ENCODE data around the gene TMEM248. TPM values are rescaled to one million over a fixed set of nuclear protein-coding genes. Genes with fewer than 3 reads are reported as not detected.
"Not testable (repeated sequence)": the region's sequence is repeated elsewhere in the genome, so short reads cannot be mapped to it uniquely, and the experiment has no call there.

TMEM248 gene
- total RNA-seq, result 100 to 1,000 TPM in 1 of 2 donors, 10 to 100 TPM in 1; 61.9 to 111 TPM

GRCh38 chr7:66920769-66921395 is at the start of gene TMEM248:
Gene TMEM248 (plus strand): TSS chr7:66921225. CDS start chr7:66941866, 20,641 bp downstream.
- Histone ChIP-seq H3K4me3 (peak within 1 kb of the TSS; percentile 84 to 97), H3K27ac (peak within 1 kb of the TSS; percentile 72 to 79), H3K9me3 (no peaks in the 10 kb centered on the region), H3K4me1 (peaks cover 0 to 34% of the 10 kb centered on the region in 2 donors), H3K36me3 (no peaks in the 10 kb centered on the region), H3K27me3 (no peaks in the 10 kb centered on the region)
- TF ChIP-seq CTCF (IDR thresholded peaks at IDR 0.05), result no peak
- peak; percentile 87 for DNase-seq (ENCODE audit: low spot score)

- no peaks in the 10 kb centered on the region for H3K36me3 ChIP-seq
- no peak overlapping the region for H3K4me3 ChIP-seq
- no peak overlapping the region for H3K27ac ChIP-seq
- no peak for DNase-seq (ENCODE audit: low spot score)
- H3K27me3 ChIP-seq, result no peaks in the 10 kb centered on the region
- H3K9me3 ChIP-seq, result no peaks in the 10 kb centered on the region
- no peak for TF ChIP-seq CTCF (IDR thresholded peaks at IDR 0.05)
- no peaks in the 10 kb centered on the region for H3K4me1 ChIP-seq
These were observed 47.5 kb upstream of the TMEM248 start for GRCh38 chr7:66873476-66873875.

- Histone ChIP-seq H3K27ac (no peak overlapping the region), H3K9me3 (no peaks in the 10 kb centered on the region), H3K4me1 (no peaks in the 10 kb centered on the region), H3K27me3 (no peaks in the 10 kb centered on the region), H3K36me3 (no peaks in the 10 kb centered on the region), H3K4me3 (no peak overlapping the region)
- DNase-seq (ENCODE audit: low spot score), result no peak
- no peak for TF ChIP-seq CTCF (IDR thresholded peaks at IDR 0.05)
These were observed 43.3 kb upstream of the TMEM248 start for GRCh38 chr7:66877577-66878300.

- not testable (repeated sequence) for H3K36me3 ChIP-seq; H3K27me3 ChIP-seq; H3K4me1 ChIP-seq; H3K4me3 ChIP-seq; H3K9me3 ChIP-seq; H3K27ac ChIP-seq; DNase-seq (ENCODE audit: low spot score)
These were observed 42.7 kb upstream of the TMEM248 start for GRCh38 chr7:66878301-66878685.

- no peaks in the 10 kb centered on the region for H3K4me1 ChIP-seq
- no peak overlapping the region for H3K27ac ChIP-seq
- H3K36me3 ChIP-seq, result no peaks in the 10 kb centered on the region
- no peaks in the 10 kb centered on the region for H3K9me3 ChIP-seq
- H3K27me3 ChIP-seq, result no peaks in the 10 kb centered on the region
- H3K4me3 ChIP-seq, result no peak overlapping the region
- no peak for TF ChIP-seq CTCF (IDR thresholded peaks at IDR 0.05)
- DNase-seq (ENCODE audit: low spot score), result no peak
These were observed 41.0 kb upstream of the TMEM248 start for GRCh38 chr7:66880053-66880452.

GRCh38 chr7:66880577-66880976 is 40.4 kb upstream of the TMEM248 start:
- not testable (repeated sequence) for H3K9me3 ChIP-seq; DNase-seq (ENCODE audit: low spot score); H3K27me3 ChIP-seq; H3K36me3 ChIP-seq; H3K4me3 ChIP-seq; H3K27ac ChIP-seq; H3K4me1 ChIP-seq

All from right atrium auricular region (tissue), 2 donors.